Measurements from ENCODE around the gene PCSK2. TPM values are rescaled to one million over a fixed set of nuclear protein-coding genes. Genes with fewer than 3 reads are reported as not detected.

Gene PCSK2
- total RNA-seq, 1 experiment from 2014 or later: not detected

DNA sequence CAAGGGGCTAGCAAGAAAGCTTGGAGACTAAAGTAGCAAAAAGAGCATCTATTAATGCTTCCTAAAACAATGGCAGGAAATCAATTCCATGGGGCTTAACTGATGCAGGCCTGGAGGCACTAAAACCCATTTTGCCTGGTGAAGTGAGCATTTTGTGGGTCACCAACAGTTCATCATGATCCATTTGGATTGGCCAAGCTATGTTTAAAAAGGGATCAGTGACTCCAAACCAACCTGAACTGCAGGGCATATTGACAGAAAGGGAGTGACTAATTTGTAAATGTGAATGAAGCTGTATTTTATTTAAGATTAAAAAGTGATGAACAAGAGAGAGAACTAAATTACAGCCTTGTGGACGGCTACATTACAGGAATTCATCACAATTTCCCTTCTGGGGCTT lies 132.0 kb downstream of the PCSK2 start:
- Histone ChIP-seq H3K9me2 (replicated peaks; ENCODE audit: insufficient read depth, low read length) (no peaks in the 10 kb centered on the region), H3K27ac (ENCODE audit: low read length) (no peak overlapping the region), H3K27me3 (ENCODE audit: low read length) (no peaks in the 10 kb centered on the region), H4K20me1 (ENCODE audit: insufficient read depth, low read depth, low read length) (no peaks in the 10 kb centered on the region), H3K4me1 (ENCODE audit: low read length) (no peaks in the 10 kb centered on the region), H2AFZ (ENCODE audit: low read length) (no peak overlapping the region), H3K79me2 (ENCODE audit: low read length) (no peaks in the 10 kb centered on the region), H3K9me3 (ENCODE audit: low read length) (no peaks in the 10 kb centered on the region), H3K9ac (ENCODE audit: low read length) (no peak overlapping the region), H3K4me3 (ENCODE audit: low read length) (no peak overlapping the region), H3K4me2 (ENCODE audit: low read depth, low read length, poor library complexity, severe bottlenecking) (no peak overlapping the region), H3K36me3 (ENCODE audit: insufficient read depth, low read length) (no peaks in the 10 kb centered on the region)
- no peak for DNase-seq

DNA sequence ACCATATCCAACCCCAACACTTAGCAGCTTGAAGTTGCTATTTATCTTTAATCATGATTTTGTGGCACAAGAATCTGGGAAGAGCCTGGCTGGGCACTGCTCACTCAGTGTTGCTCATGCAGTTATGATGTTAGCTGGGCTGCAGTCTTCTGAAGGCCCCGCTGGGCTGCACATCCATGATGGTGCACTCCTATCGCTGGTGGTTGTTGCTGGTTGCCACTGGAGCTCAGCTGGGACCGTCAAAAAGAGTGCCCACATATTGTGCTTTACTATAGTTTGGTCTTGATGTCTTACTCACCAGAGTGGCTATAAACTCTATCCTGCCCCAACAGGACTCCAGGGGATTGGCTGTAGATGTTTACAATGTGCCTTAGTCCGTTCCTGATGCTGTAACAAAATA lies 137.8 kb downstream of the PCSK2 start:
- Histone ChIP-seq H2AFZ (ENCODE audit: low read length) (no peak overlapping the region), H3K27me3 (ENCODE audit: low read length) (no peaks in the 10 kb centered on the region), H3K79me2 (ENCODE audit: low read length) (no peaks in the 10 kb centered on the region), H3K4me3 (ENCODE audit: low read length) (no peak overlapping the region), H3K27ac (ENCODE audit: low read length) (no peak overlapping the region), H3K4me1 (ENCODE audit: low read length) (no peaks in the 10 kb centered on the region), H3K9me3 (ENCODE audit: low read length) (no peaks in the 10 kb centered on the region), H3K4me2 (ENCODE audit: low read depth, low read length, poor library complexity, severe bottlenecking) (no peak overlapping the region), H3K36me3 (ENCODE audit: insufficient read depth, low read length) (no peaks in the 10 kb centered on the region), H3K9ac (ENCODE audit: low read length) (no peak overlapping the region), H3K9me2 (replicated peaks; ENCODE audit: insufficient read depth, low read length) (no peaks in the 10 kb centered on the region), H4K20me1 (ENCODE audit: insufficient read depth, low read depth, low read length) (no peaks in the 10 kb centered on the region)
- DNase-seq: no peak

DNA sequence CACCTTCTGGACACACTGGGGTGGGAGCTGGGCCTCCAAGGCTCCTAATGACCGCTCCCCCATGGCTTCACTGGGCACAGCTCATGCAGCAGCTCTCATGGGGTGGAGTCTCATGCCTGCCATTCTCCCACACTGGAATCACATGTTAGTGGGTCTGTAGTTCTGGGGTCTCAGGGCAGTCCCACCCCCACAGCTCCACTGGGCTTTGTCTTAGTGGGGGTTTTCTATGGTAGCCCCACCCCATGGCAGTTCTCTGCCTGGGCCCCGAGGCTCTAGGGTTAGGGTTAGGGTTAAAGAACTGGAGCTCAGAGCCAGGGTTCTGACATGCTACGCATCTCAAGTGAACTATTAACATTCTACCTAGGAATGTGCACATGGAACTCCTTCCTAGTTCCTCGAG lies 139.0 kb downstream of the PCSK2 start:
- Histone ChIP-seq H3K4me2 (ENCODE audit: low read depth, low read length, poor library complexity, severe bottlenecking) (no peak overlapping the region), H2AFZ (ENCODE audit: low read length) (no peak overlapping the region), H3K9ac (ENCODE audit: low read length) (no peak overlapping the region), H3K4me3 (ENCODE audit: low read length) (no peak overlapping the region), H3K36me3 (ENCODE audit: insufficient read depth, low read length) (no peaks in the 10 kb centered on the region), H3K9me2 (replicated peaks; ENCODE audit: insufficient read depth, low read length) (no peaks in the 10 kb centered on the region), H3K27ac (ENCODE audit: low read length) (no peak overlapping the region), H4K20me1 (ENCODE audit: insufficient read depth, low read depth, low read length) (no peaks in the 10 kb centered on the region), H3K4me1 (ENCODE audit: low read length) (no peaks in the 10 kb centered on the region), H3K79me2 (ENCODE audit: low read length) (no peaks in the 10 kb centered on the region), H3K27me3 (ENCODE audit: low read length) (no peaks in the 10 kb centered on the region), H3K9me3 (ENCODE audit: low read length) (no peaks in the 10 kb centered on the region)
- no peak for DNase-seq

DNA sequence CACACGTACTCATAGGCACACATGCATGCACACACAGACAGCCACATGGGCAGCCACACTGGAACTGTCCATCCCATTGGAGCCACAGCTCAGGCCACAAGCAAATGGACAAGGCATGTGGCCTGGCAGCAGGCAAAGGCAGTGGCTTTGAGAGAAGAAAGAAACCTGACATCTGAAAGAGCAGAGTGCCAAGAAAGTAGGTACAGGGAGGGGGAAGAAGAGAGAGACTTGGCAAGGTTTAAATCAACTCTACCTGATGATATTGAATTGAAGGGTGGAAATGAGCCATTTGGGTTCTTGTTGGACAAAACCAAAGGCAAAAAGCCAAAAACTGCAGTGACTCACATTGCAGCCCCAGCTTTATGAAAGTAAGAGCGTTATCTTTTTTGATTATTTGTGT lies 142.7 kb downstream of the PCSK2 start:
- no peaks in the 10 kb centered on the region for H3K79me2 ChIP-seq (ENCODE audit: low read length)
- no peaks in the 10 kb centered on the region for H4K20me1 ChIP-seq (ENCODE audit: insufficient read depth, low read depth, low read length)
- no peak overlapping the region for H3K9ac ChIP-seq (ENCODE audit: low read length)
- H3K4me1 ChIP-seq (ENCODE audit: low read length): no peaks in the 10 kb centered on the region
- no peaks in the 10 kb centered on the region for H3K9me3 ChIP-seq (ENCODE audit: low read length)
- no peaks in the 10 kb centered on the region for H3K9me2 ChIP-seq (replicated peaks; ENCODE audit: insufficient read depth, low read length)
- no peak overlapping the region for H3K27ac ChIP-seq (ENCODE audit: low read length)
- no peaks in the 10 kb centered on the region for H3K27me3 ChIP-seq (ENCODE audit: low read length)
- no peak overlapping the region for H2AFZ ChIP-seq (ENCODE audit: low read length)
- H3K36me3 ChIP-seq (ENCODE audit: insufficient read depth, low read length): no peaks in the 10 kb centered on the region
- H3K4me2 ChIP-seq (ENCODE audit: low read depth, low read length, poor library complexity, severe bottlenecking): no peak overlapping the region
- no peak for DNase-seq
- no peak overlapping the region for H3K4me3 ChIP-seq (ENCODE audit: low read length)

DNA sequence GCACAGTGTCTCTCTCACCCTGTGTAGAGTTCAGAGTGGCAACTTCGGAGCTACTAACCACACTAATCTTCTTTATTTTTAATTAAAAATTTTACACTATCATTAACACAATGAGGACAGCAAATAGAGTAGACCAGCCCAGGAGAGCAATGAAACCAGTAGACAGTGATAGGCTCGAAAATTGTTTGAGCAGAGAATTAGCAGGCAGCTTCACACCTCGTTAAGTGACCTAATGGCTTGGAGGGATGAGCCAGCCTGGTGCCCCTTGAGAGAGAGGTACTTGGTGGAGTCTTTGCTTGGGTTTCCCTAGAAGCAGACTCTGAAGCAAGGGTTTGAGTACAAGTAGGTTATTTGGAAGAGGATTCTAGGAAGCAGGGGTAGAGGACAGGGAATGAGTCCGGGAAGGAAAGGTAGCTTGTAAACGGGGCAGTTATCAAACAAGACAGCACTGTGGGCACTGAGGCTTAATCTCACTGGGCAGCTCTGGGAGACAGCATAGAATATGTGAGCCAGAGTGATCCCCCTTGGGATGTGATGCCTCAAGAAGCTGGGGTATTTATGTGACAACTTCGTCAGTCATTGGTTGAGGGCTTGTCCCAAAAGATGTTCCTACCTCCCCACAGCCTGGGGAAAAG lies 146.1 kb downstream of the PCSK2 start:
- Histone ChIP-seq H3K9me2 (replicated peaks; ENCODE audit: insufficient read depth, low read length) (no peaks in the 10 kb centered on the region), H3K27ac (ENCODE audit: low read length) (no peak overlapping the region), H3K4me2 (ENCODE audit: low read depth, low read length, poor library complexity, severe bottlenecking) (no peak overlapping the region), H3K36me3 (ENCODE audit: insufficient read depth, low read length) (no peaks in the 10 kb centered on the region), H3K4me3 (ENCODE audit: low read length) (no peak overlapping the region), H2AFZ (ENCODE audit: low read length) (no peak overlapping the region), H3K9me3 (ENCODE audit: low read length) (no peaks in the 10 kb centered on the region), H4K20me1 (ENCODE audit: insufficient read depth, low read depth, low read length) (no peaks in the 10 kb centered on the region), H3K4me1 (ENCODE audit: low read length) (no peaks in the 10 kb centered on the region), H3K27me3 (ENCODE audit: low read length) (no peaks in the 10 kb centered on the region), H3K79me2 (ENCODE audit: low read length) (no peaks in the 10 kb centered on the region), H3K9ac (ENCODE audit: low read length) (no peak overlapping the region)
- no peak for DNase-seq

DNA sequence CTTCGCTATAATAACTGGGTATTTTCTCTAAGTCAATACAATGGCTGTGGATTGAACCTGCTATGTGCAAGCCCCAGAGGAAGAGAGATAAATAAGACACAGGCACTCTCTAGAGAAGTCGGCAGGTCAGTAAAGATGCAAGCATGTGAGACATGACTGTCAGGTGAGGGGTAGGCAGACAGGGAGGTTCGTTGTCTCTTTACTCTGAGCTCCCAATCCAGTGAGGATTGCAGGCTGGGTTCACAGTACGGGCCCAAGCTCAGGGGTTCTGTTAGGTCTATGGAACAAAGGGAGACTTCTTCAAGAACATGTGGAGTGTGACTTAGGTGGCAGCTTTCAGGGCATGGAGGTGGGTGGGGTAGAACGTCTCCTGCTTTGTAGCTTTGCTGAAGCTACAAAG lies 147.2 kb downstream of the PCSK2 start:
- Histone ChIP-seq H3K9me3 (ENCODE audit: low read length) (no peaks in the 10 kb centered on the region), H3K27me3 (ENCODE audit: low read length) (no peaks in the 10 kb centered on the region), H3K4me1 (ENCODE audit: low read length) (no peaks in the 10 kb centered on the region), H4K20me1 (ENCODE audit: insufficient read depth, low read depth, low read length) (no peaks in the 10 kb centered on the region), H3K4me3 (ENCODE audit: low read length) (no peak overlapping the region), H3K9ac (ENCODE audit: low read length) (no peak overlapping the region), H3K36me3 (ENCODE audit: insufficient read depth, low read length) (no peaks in the 10 kb centered on the region), H3K4me2 (ENCODE audit: low read depth, low read length, poor library complexity, severe bottlenecking) (no peak overlapping the region), H2AFZ (ENCODE audit: low read length) (no peak overlapping the region), H3K79me2 (ENCODE audit: low read length) (no peaks in the 10 kb centered on the region), H3K9me2 (replicated peaks; ENCODE audit: insufficient read depth, low read length) (no peaks in the 10 kb centered on the region), H3K27ac (ENCODE audit: low read length) (no peak overlapping the region)
- DNase-seq: no peak

DNA sequence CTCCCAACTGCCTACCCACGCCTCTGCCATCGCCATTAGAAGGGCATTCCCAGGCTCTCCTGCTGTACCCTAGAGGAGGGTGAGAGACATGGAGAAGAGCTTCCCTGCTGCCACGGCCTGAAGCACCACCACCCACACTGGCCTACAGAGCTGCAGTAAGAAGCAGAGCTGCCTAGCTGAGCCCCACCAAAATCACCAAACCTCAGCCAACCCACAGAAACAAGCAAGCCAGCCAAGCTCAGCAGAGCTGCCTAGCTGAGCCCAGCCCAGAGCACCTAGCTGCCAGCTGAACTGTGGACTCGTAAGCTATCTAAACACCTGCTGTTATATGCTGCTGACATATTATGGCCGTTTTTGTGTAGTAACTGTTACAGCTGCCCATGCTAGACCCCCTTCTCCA lies 149.2 kb downstream of the PCSK2 start:
- Histone ChIP-seq H3K4me3 (ENCODE audit: low read length) (no peak overlapping the region), H2AFZ (ENCODE audit: low read length) (no peak overlapping the region), H3K4me1 (ENCODE audit: low read length) (no peaks in the 10 kb centered on the region), H3K4me2 (ENCODE audit: low read depth, low read length, poor library complexity, severe bottlenecking) (no peak overlapping the region), H3K9me3 (ENCODE audit: low read length) (no peaks in the 10 kb centered on the region), H3K36me3 (ENCODE audit: insufficient read depth, low read length) (no peaks in the 10 kb centered on the region), H3K79me2 (ENCODE audit: low read length) (no peaks in the 10 kb centered on the region), H3K9me2 (replicated peaks; ENCODE audit: insufficient read depth, low read length) (no peaks in the 10 kb centered on the region), H4K20me1 (ENCODE audit: insufficient read depth, low read depth, low read length) (no peaks in the 10 kb centered on the region), H3K9ac (ENCODE audit: low read length) (no peak overlapping the region), H3K27me3 (ENCODE audit: low read length) (no peaks in the 10 kb centered on the region), H3K27ac (ENCODE audit: low read length) (no peak overlapping the region)
- no peak for DNase-seq

DNA sequence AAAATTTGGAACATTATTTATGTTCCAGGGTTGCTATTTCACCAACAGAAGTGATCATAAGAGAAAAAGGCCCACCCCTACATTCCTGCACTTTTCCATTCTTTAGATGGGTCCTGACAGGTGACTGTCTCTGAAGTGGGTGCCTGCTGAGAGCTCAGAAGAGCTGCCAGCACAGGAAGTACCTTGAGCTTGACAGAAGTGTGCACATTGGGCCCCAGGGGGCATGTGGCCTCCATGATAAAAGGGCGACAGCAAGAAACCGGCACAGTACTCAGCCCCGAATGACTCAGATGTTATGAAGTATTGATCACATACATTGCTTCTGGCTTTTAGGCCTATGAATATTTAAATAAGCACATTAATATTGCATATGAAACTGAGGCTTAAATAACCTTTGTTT lies 150.4 kb downstream of the PCSK2 start:
- Histone ChIP-seq H3K4me3 (ENCODE audit: low read length) (no peak overlapping the region), H4K20me1 (ENCODE audit: insufficient read depth, low read depth, low read length) (no peaks in the 10 kb centered on the region), H3K9ac (ENCODE audit: low read length) (no peak overlapping the region), H3K4me1 (ENCODE audit: low read length) (no peaks in the 10 kb centered on the region), H3K79me2 (ENCODE audit: low read length) (no peaks in the 10 kb centered on the region), H3K27me3 (ENCODE audit: low read length) (no peaks in the 10 kb centered on the region), H3K36me3 (ENCODE audit: insufficient read depth, low read length) (no peaks in the 10 kb centered on the region), H2AFZ (ENCODE audit: low read length) (no peak overlapping the region), H3K9me2 (replicated peaks; ENCODE audit: insufficient read depth, low read length) (no peaks in the 10 kb centered on the region), H3K9me3 (ENCODE audit: low read length) (no peaks in the 10 kb centered on the region), H3K4me2 (ENCODE audit: low read depth, low read length, poor library complexity, severe bottlenecking) (no peak overlapping the region), H3K27ac (ENCODE audit: low read length) (no peak overlapping the region)
- no peak for DNase-seq

DNA sequence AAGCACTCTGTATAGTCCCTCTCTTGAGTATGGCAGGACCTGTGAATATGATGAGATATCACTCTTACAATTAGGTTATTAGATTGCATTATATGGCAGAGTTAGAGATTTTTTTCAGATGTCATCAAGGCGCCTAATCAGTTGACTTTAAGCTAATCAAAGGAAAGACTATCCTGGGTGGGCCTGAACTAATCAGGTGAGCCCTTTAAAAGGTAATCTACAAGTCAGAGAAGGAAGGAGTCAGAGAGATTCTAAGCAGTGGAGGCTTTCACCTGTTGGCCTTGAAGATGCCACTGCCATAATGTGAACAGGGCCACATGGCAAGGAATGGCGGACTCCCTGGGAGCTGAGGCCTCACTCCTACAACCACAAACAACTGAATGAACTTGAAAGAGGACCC lies 152.8 kb downstream of the PCSK2 start:
- Histone ChIP-seq H3K4me3 (ENCODE audit: low read length) (no peak overlapping the region), H3K4me2 (ENCODE audit: low read depth, low read length, poor library complexity, severe bottlenecking) (no peak overlapping the region), H3K9ac (ENCODE audit: low read length) (no peak overlapping the region), H3K79me2 (ENCODE audit: low read length) (no peaks in the 10 kb centered on the region), H3K9me3 (ENCODE audit: low read length) (no peaks in the 10 kb centered on the region), H3K27me3 (ENCODE audit: low read length) (no peaks in the 10 kb centered on the region), H4K20me1 (ENCODE audit: insufficient read depth, low read depth, low read length) (no peaks in the 10 kb centered on the region), H3K4me1 (ENCODE audit: low read length) (no peaks in the 10 kb centered on the region), H3K27ac (ENCODE audit: low read length) (no peak overlapping the region), H2AFZ (ENCODE audit: low read length) (no peak overlapping the region), H3K9me2 (replicated peaks; ENCODE audit: insufficient read depth, low read length) (no peaks in the 10 kb centered on the region), H3K36me3 (ENCODE audit: insufficient read depth, low read length) (no peaks in the 10 kb centered on the region)
- no peak for DNase-seq

All from Karpas-422 (cell line).